ENCODE results near the gene RALGPS1. TPM values are rescaled to one million over a fixed set of nuclear protein-coding genes. Genes with fewer than 3 reads are reported as not detected.

Gene RALGPS1
- polyA plus RNA-seq, 2 of the 4 experiments (the other 2 are of a cell fraction): 5.0 to 7.9 TPM

GRCh38 chr9:127081250-127082185, 166.9 kb downstream of the RALGPS1 start:
- Histone ChIP-seq H3K27ac (no peak overlapping the region), H3K4me2 (no peak overlapping the region), H3K4me3 (no peak overlapping the region), H3K9me3 (no peaks in the 10 kb centered on the region), H3K4me1 (no peaks in the 10 kb centered on the region)
- TF ChIP-seq HOXB13 (CRISPR knock-in tag; IDR thresholded peaks at IDR 0.05; ENCODE audit: low read depth): no peak
- TF ChIP-seq ATOH8 (CRISPR knock-in tag; IDR thresholded peaks at IDR 0.05; ENCODE audit: low read depth): no peak
- TF ChIP-seq MAZ (IDR thresholded peaks at IDR 0.05; ENCODE audit: borderline replicate concordance, low read depth, low read length): no peak
- no peak for TF ChIP-seq HOXA7 (CRISPR knock-in tag; IDR thresholded peaks at IDR 0.05)
- no peak for TF ChIP-seq RAD21 (conservative IDR thresholded peaks at IDR 0.05 in 1 of 2, IDR thresholded peaks at IDR 0.05 in 1 of 2)
- no peak for ATAC-seq
- DNase-seq (ENCODE audit: low read depth in 1 of 2, low spot score in 1 of 2): no peak
- ChIA-PET POLR2A (no interaction called here), CTCF (interaction anchor here (1.0 kb wide), 1 partner anchor 15 kb away, joined by 3 read pairs; no protein-coding TSS in a partner anchor)
- WGBS (ENCODE audit: missing lambda C conversion rate): 79% methylated on average over 8 of the region's 8 CpGs
- no peak for FAIRE-seq

- TF ChIP-seq ELK1 (IDR thresholded peaks at IDR 0.05; ENCODE audit: low read depth, low read length): no peak
- TF ChIP-seq ZC3H11A (IDR thresholded peaks at IDR 0.05): no peak
- no peak for TF ChIP-seq MAFK (IDR thresholded peaks at IDR 0.05; ENCODE audit: partially characterized antibody)
- no peak for TF ChIP-seq HOXB13 (CRISPR knock-in tag; IDR thresholded peaks at IDR 0.05; ENCODE audit: low read depth)
- no peak for TF ChIP-seq POLR2AphosphoS2 (conservative IDR thresholded peaks at IDR 0.05; ENCODE audit: low read length)
- no peak for TF ChIP-seq FOXS1 (CRISPR knock-in tag; IDR thresholded peaks at IDR 0.05)
- no peak for TF ChIP-seq PHF8 (IDR thresholded peaks at IDR 0.05; ENCODE audit: borderline replicate concordance, low read depth)
- no peak for TF ChIP-seq FOSL2 (IDR thresholded peaks at IDR 0.05)
- TF ChIP-seq FOSL2 (CRISPR knock-in tag; IDR thresholded peaks at IDR 0.05): no peak
- no peak for TF ChIP-seq CEBPB (IDR thresholded peaks at IDR 0.05)
- TF ChIP-seq BCL3 (IDR thresholded peaks at IDR 0.05): no peak
- TF ChIP-seq HDAC2 (IDR thresholded peaks at IDR 0.05): no peak
Measured at GRCh38 chr9:127083138-127083980, 168.8 kb downstream of the RALGPS1 start.

More at GRCh38 chr9:127083138-127083980, 168.8 kb downstream of the RALGPS1 start:
- POLR2A ChIA-PET: no interaction called here
- FAIRE-seq (no peak), DNase-seq (ENCODE audit: low read depth in 1 of 2, low spot score in 1 of 2) (no peak), ATAC-seq (no peak)
- Histone ChIP-seq H3K27ac (no peak overlapping the region), H3K4me1 (no peaks in the 10 kb centered on the region), H3K4me2 (no peak overlapping the region), H3K9me3 (no peaks in the 10 kb centered on the region), H3K4me3 (no peak overlapping the region)
- CTCF ChIA-PET: interaction anchor here (0.8 to 1.6 kb wide), 4 partner anchors 8 to 128 kb away, joined by 3 read pairs; no protein-coding TSS in a partner anchor
- WGBS (ENCODE audit: missing lambda C conversion rate): 71% methylated on average over 5 of the region's 5 CpGs

Measured in A549 (cell line).